GM23248 (cell line): ENCODE data around the gene SERPINB2. TPM values are rescaled to one million over a fixed set of nuclear protein-coding genes. Genes with fewer than 3 reads are reported as not detected.

ENCODE experiments used
- DNase-seq: peaks from one replicate; pipeline ENCODE4 v3.0.0-alpha.2; 2015
- H2AFZ ChIP-seq: fragments of 200-600 bp; sonication (generic); 2 replicates; pipeline ENCODE4 v1.6.1; 2016; ENCODE audit warnings: antibody characterized with exemption
- H3F3A ChIP-seq: fragments of 200-600 bp; sonication (generic); 2 replicates; pipeline ENCODE4 v1.6.1; 2016; ENCODE audit warnings: mild to moderate bottlenecking, antibody characterized with exemption, mixed run types; ENCODE audit not compliant: insufficient read depth
- H3K27ac ChIP-seq: fragments of 200-600 bp; sonication (generic); 2 replicates; pipeline ENCODE4 v1.5.1; 2016; ENCODE audit warnings: mild to moderate bottlenecking
- H3K27me3 ChIP-seq: fragments of 200-600 bp; sonication (generic); replicated peaks from 2 replicates; pipeline ENCODE4 v1.6.1; 2016; ENCODE audit warnings: mild to moderate bottlenecking; ENCODE audit not compliant: insufficient read depth
- H3K36me3 ChIP-seq: fragments of 200-600 bp; sonication (generic); 2 replicates; pipeline ENCODE4 v1.6.1; 2016; ENCODE audit warnings: low read depth, mild to moderate bottlenecking
- H3K4me1 ChIP-seq: fragments of 200-600 bp; sonication (generic); 2 replicates; pipeline ENCODE4 v1.6.1; 2016; ENCODE audit warnings: mild to moderate bottlenecking; ENCODE audit not compliant: insufficient read depth
- H3K4me2 ChIP-seq: fragments of 200-600 bp; sonication (generic); one replicate; pipeline ENCODE4 v1.6.1; 2016; ENCODE audit warnings: mild to moderate bottlenecking; ENCODE audit not compliant: unreplicated experiment
- H3K4me3 ChIP-seq: fragments of 200-600 bp; sonication (generic); 2 replicates; pipeline ENCODE4 v1.5.1; 2016; ENCODE audit warnings: mild to moderate bottlenecking
- H3K79me2 ChIP-seq: fragments of 200-600 bp; sonication (generic); 2 replicates; pipeline ENCODE4 v1.6.1; 2016; ENCODE audit warnings: mild to moderate bottlenecking; ENCODE audit not compliant: insufficient read depth
- H3K9ac ChIP-seq: fragments of 200-600 bp; sonication (generic); 2 replicates; pipeline ENCODE4 v1.6.1; 2016; ENCODE audit warnings: mild to moderate bottlenecking
- H3K9me2 ChIP-seq: fragments of 200-600 bp; sonication (generic); 2 replicates; pipeline ENCODE4 v1.6.1; 2016; ENCODE audit warnings: mixed run types, mild to moderate bottlenecking, moderate library complexity; ENCODE audit not compliant: insufficient read depth
- H3K9me3 ChIP-seq: fragments of 200-600 bp; sonication (generic); one replicate; pipeline ENCODE4 v1.6.1; 2017; ENCODE audit warnings: low read depth
- H4K20me1 ChIP-seq: fragments of 200-600 bp; sonication (generic); 2 replicates; pipeline ENCODE4 v1.6.0; 2016; ENCODE audit not compliant: insufficient read depth
- EZH2 ChIP-seq: fragments of 200-600 bp; sonication (generic); IDR thresholded peaks from 2 replicates; pipeline ENCODE4 v1.6.1; 2018; ENCODE audit warnings: antibody characterized with exemption, mild to moderate bottlenecking; ENCODE audit not compliant: insufficient read depth, poor library complexity, severe bottlenecking
- EZH2phosphoT487 ChIP-seq: fragments of 200-600 bp; sonication (generic); IDR thresholded peaks from 2 replicates; pipeline ENCODE4 v1.6.1; 2018; ENCODE audit warnings: antibody characterized with exemption, moderate library complexity, mild to moderate bottlenecking, low read depth; ENCODE audit not compliant: insufficient read depth
- WGBS, 2 experiments: methylation state at CpG; one replicate each; pipeline ENCODE4 v1.1.6; 2015 to 2017; ENCODE audit warnings: low lambda C conversion rate in 2 of 2, low coverage in 1 of 2; ENCODE audit errors: missing lambda C conversion rate in 2 of 2; 5-methylcytosine and 5-hydroxymethylcytosine counted together
- in situ Hi-C: fragments of 300-500 bp; cut with MboI; formaldehyde crosslinking; loops from 2 replicates; pipeline ENCODE4 v1.15.0; 2020
- polyA plus RNA-seq: library from polyadenylated mRNA; unstranded; fragments of >200 nt; fragmentation: Nextera tagmentation; extraction: Ambion mirVana; gene quantifications from 2 replicates; pipeline ENCODE4 v1.2.1, GENCODE V29; 2016
- total RNA-seq: library from RNA; depleted of rRNA; stranded (reverse); fragments of >200 nt; shearing (Covaris generic); gene quantifications from 2 replicates; pipeline ENCODE4 v1.2.3, GENCODE V29; 2014

SERPINB2 gene
- total and polyA plus RNA-seq, 2 experiments from 2014 or later = 6.1 to 10.7 TPM

- 58 to 62% methylated on average over 4 of the region's 4 CpGs for WGBS, 2 experiments
- DNase-seq = peak; percentile 58
- no peaks in the 10 kb centered on the region for H3K9me2 ChIP-seq
Measured at GRCh38 chr18:63850020-63850419, 37.5 kb upstream of the SERPINB2 start.

GRCh38 chr18:63850636-63851035 lies 36.9 kb upstream of the SERPINB2 start:
- H3K4me1 ChIP-seq = no peaks in the 10 kb centered on the region
- no peaks in the 10 kb centered on the region for H3K9me2 ChIP-seq
- no peak overlapping the region for H3K27ac ChIP-seq
- no peaks in the 10 kb centered on the region for H3K79me2 ChIP-seq
- H2AFZ ChIP-seq = no peak overlapping the region
- H3K27me3 ChIP-seq = no peaks in the 10 kb centered on the region
- in situ Hi-C loops = no loop called here
- 97 to 98% methylated on average over 2 of the region's 2 CpGs for WGBS, 2 experiments
- TF ChIP-seq EZH2 (no peak), EZH2phosphoT487 (no peak)
- H3K9ac ChIP-seq = no peak overlapping the region
- no peak for DNase-seq
- no peaks in the 10 kb centered on the region for H4K20me1 ChIP-seq
- H3K9me3 ChIP-seq = no peaks in the 10 kb centered on the region
- no peaks in the 10 kb centered on the region for H3F3A ChIP-seq
- no peak overlapping the region for H3K4me2 ChIP-seq
- no peaks in the 10 kb centered on the region for H3K36me3 ChIP-seq
- no peak overlapping the region for H3K4me3 ChIP-seq

More at GRCh38 chr18:63850020-63850419, 37.5 kb upstream of the SERPINB2 start:
- H3K4me1 ChIP-seq = no peaks in the 10 kb centered on the region
- H3F3A ChIP-seq = no peaks in the 10 kb centered on the region
- no peaks in the 10 kb centered on the region for H3K9me3 ChIP-seq
- H3K9ac ChIP-seq = no peak overlapping the region
- H3K79me2 ChIP-seq = no peaks in the 10 kb centered on the region
- H3K27ac ChIP-seq = no peak overlapping the region
- H3K4me2 ChIP-seq = no peak overlapping the region
- in situ Hi-C loops = no loop called here
- H2AFZ ChIP-seq = 0 out of 2 replicates have a peak overlapping the region, but pooled peaks have one; percentile 15
- H3K36me3 ChIP-seq = no peaks in the 10 kb centered on the region
- no peaks in the 10 kb centered on the region for H4K20me1 ChIP-seq
- TF ChIP-seq EZH2phosphoT487 = no peak
- TF ChIP-seq EZH2 = no peak
- H3K4me3 ChIP-seq = no peak overlapping the region
- H3K27me3 ChIP-seq = no peaks in the 10 kb centered on the region

- no peak for TF ChIP-seq EZH2
- Histone ChIP-seq H3K9me2 (no peaks in the 10 kb centered on the region), H3F3A (no peaks in the 10 kb centered on the region), H2AFZ (no peak overlapping the region), H3K79me2 (no peaks in the 10 kb centered on the region), H3K4me2 (no peak overlapping the region), H3K4me3 (no peak overlapping the region), H3K27ac (no peak overlapping the region), H3K9me3 (no peaks in the 10 kb centered on the region), H3K27me3 (no peaks in the 10 kb centered on the region), H4K20me1 (no peaks in the 10 kb centered on the region), H3K36me3 (no peaks in the 10 kb centered on the region), H3K4me1 (no peaks in the 10 kb centered on the region), H3K9ac (no peak overlapping the region)
- no peak for DNase-seq
- in situ Hi-C loops = no loop called here
- 42 to 46% methylated on average over 1 of the region's 1 CpG for WGBS, 2 experiments
Measured at GRCh38 chr18:63858456-63858855, 29.0 kb upstream of the SERPINB2 start.

- no peak for DNase-seq
- Histone ChIP-seq H4K20me1 (no peaks in the 10 kb centered on the region), H3K27ac (no peak overlapping the region), H3K27me3 (no peaks in the 10 kb centered on the region), H3K4me3 (no peak overlapping the region), H3K9me3 (no peaks in the 10 kb centered on the region), H3K4me2 (no peak overlapping the region), H3K4me1 (no peaks in the 10 kb centered on the region), H3K79me2 (no peaks in the 10 kb centered on the region), H3K9me2 (no peaks in the 10 kb centered on the region), H3F3A (no peaks in the 10 kb centered on the region), H3K9ac (no peak overlapping the region), H3K36me3 (no peaks in the 10 kb centered on the region), H2AFZ (no peak overlapping the region)
- in situ Hi-C loops = no loop called here
- TF ChIP-seq EZH2phosphoT487 = no peak
- TF ChIP-seq EZH2 = no peak
- WGBS, 2 experiments = 84 to 96% methylated on average over 2 of the region's 2 CpGs
Measured at GRCh38 chr18:63859781-63860475, 27.6 kb upstream of the SERPINB2 start.
